SK-MEL-5 (cell line): ENCODE data around the gene PTPRT. TPM values are rescaled to one million over a fixed set of nuclear protein-coding genes. Genes with fewer than 3 reads are reported as not detected.
A peak's percentile ranks its signal among the peaks of the same experiment; 100 is the strongest.

Experiments
- DNase-seq: peaks from one replicate; pipeline ENCODE4 v3.0.0-alpha.2; 2016; ENCODE audit warnings: low read depth, low spot score
- in situ Hi-C: cut with HindIII; loops from 2 replicates; pipeline ENCODE4 v1.10.0; 2016; ENCODE audit warnings: low sequenced_read_pairs, high pct_unique_total_duplicates, low pct_unique_long_range_greater_than_20kb
- total RNA-seq: library from RNA; depleted of rRNA; stranded (reverse); fragments of >200 nt; shearing (Covaris generic); gene quantifications from 2 replicates; pipeline ENCODE4 v1.2.3, GENCODE V29; 2014

PTPRT gene
- total RNA-seq, 1 experiment from 2014 or later, result not detected

DNA sequence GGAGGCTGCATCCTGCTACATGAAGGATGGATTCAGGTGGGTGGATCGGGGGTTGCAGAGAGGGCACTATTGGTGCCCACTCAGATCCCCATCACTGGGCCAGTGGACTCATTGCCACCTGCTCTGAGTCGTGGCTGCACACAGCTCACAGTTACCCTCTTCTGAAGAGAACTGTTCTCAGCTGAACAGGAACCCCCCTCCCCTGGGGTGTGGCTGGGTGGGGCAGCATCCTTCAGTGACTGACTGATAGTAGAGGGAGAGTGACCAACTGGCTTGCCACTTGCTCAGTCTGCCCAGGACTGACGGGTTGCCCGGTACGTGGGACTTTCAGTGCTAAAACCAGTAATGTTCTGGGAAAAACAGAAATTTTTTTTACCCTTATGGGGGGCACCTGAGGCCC is 1077.5 kb downstream of the PTPRT start:
- DNase-seq, result no peak
- in situ Hi-C loops, result no loop called here

DNA sequence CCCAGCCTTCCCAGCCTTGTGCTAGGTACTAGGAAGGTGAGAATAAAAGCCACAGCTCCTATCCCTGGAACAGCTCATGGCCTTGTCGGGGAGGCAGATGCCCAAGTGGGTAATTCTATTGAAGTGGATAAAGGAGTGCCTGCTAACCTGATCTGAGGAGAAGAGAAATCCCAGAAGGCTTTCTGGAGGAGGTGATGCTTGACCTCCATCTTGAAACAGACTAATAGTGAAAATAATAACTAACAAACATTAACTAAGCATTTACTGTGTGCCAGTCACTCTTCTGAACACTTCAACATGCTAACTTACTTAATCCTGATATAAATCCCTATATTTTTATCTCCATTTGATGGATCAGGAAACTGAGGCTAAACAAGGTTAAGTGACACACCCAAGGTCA is 1078.4 kb downstream of the PTPRT start:
- no peak for DNase-seq
- in situ Hi-C loops, result no loop called here

DNA sequence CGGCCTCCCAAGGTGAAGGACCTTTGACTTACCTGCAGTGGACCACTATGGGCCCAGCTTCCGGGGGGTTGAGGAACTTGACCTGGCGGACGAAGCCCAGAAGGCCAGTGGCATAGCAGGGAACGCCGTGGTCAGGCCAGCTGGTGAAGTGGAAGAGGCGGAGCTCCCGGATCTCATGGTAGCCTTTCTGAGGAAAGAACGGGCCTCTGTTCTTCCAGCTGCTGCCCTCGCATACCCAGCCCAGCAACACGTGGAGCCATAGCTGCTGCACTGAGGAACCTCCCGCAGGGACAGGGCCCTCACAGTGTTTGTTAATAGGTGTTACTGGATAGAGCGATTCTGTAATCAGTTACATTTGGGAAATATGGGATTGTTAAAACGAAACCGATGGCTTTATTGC is 1079.4 kb downstream of the PTPRT start:
- in situ Hi-C loops, result no loop called here
- DNase-seq, result peak; percentile 59

DNA sequence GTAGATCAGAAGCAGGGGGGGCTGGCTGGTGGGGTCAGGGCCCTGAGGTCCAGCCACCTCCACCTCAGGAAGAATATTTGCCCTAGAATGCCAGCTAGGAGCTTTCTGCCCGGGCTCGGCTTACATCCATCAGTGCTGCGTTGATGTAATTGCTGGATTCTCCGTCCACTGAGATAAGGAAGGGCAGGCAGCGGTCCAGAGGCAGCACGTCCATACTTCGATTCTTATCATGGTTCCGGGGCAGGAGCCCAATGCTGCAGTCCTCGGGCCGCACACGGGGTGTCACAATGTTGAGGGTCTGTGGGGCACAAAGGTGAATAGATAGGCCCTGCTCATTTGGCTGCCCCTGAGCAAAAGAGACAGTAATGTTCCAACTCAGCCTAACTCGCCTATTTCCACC is 1087.7 kb downstream of the PTPRT start:
- no peak for DNase-seq
- in situ Hi-C loops, result no loop called here

DNA sequence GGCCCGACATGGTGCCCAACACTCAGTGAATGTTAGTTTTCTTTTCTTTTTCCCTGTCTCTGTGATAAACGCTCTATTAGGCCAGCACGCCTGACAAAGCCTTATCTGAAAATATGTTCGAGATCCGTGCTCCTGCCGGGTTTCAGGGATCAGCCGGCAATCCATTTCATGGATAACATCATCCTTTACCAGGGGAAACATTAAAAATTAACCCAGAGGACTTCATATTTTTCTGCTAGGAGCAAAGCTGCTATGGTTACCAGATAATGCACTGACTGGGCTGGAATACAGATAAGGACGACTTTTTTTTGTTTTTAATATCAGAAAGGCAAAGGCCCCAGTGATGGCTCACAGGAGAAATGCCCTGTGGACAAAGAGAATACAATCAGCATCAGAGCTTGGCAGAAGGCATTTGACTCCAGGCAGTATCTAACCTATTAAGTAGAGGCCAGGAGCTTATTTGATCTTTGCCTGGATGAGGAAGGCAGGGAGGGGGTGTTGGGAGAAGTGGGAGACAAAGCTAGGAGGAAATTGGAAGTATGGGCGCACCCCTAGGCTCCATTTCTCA is 1089.5 kb downstream of the PTPRT start:
- DNase-seq, result no peak
- in situ Hi-C loops, result no loop called here

DNA sequence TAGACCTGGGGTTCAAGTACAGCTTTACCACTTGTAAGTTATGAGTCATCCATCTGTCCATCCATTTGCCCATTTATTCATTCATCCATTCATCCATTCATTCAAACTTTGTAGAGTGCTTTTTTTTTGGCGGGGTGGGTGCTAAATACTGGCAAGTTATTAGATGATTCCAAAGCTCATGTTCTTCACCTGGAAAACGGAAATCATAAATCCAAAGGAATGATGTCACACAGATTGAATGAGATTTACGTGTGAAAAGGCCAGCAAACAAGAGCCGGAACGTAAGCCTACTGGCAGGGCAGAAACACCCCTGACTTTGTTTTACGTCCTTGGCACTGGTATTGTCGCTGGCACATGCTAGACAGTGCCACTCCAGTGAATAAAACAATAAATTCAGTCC is 1090.6 kb downstream of the PTPRT start:
- no peak for DNase-seq
- in situ Hi-C loops, result no loop called here

DNA sequence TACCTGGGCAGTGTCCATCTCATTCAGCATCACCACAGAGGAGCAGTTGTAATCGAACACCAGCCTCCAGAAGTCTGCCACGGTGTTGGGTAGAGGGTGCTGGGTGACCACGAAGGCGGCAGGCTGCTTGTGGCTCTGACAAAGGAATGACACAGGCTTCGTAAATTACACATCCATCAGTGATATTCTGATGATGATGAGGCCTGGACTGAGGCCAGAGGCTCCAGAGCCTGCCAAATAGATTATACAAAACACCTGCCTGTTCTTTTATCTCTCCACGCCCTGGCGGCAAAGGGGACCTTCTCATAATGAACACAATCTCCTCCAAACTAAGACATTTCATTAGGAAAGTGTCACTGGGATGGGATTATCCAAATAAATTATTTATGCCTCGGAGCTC is 1091.3 kb downstream of the PTPRT start:
- no peak for DNase-seq
- in situ Hi-C loops, result no loop called here

DNA sequence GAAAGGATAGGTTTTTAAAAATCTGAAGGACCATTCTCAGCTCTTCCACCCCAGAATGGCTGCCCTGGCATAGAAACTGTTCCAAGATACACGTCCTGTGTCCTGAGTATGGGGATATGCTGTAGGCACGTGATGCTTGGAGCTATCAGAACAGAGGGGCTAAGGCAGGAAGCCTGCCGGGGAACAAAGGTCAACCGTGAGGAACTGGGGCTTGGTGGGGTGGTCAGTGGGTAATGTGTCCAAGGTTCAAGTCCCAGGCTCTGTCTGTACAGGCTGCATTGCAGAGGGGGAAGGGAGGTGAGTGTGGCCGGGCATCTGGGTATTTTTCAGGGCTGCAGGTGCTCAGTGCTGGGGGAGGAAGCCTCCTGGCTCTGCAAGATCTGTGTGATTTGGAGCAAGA is 1092.0 kb downstream of the PTPRT start:
- in situ Hi-C loops, result no loop called here
- no peak for DNase-seq

DNA sequence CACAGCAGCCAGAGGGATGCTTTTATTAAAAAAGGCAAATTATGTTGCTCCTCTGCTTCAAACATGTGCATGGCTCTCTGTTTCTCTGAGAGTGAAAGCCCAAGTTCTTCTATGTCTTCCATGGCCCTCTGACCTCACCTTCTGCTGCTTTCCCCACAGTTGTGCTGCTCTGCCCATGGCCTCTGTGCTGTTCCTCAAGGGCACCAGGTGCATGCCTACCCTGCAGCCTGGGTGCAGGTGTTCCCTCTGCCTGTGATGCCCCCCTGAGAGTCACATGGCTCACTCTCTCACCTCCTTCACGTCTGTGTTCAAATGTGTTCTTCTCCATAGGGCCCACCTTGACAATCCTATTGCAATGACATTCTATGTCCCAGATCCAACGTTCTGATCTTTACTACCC is 1094.5 kb downstream of the PTPRT start:
- in situ Hi-C loops, result no loop called here
- no peak for DNase-seq

DNA sequence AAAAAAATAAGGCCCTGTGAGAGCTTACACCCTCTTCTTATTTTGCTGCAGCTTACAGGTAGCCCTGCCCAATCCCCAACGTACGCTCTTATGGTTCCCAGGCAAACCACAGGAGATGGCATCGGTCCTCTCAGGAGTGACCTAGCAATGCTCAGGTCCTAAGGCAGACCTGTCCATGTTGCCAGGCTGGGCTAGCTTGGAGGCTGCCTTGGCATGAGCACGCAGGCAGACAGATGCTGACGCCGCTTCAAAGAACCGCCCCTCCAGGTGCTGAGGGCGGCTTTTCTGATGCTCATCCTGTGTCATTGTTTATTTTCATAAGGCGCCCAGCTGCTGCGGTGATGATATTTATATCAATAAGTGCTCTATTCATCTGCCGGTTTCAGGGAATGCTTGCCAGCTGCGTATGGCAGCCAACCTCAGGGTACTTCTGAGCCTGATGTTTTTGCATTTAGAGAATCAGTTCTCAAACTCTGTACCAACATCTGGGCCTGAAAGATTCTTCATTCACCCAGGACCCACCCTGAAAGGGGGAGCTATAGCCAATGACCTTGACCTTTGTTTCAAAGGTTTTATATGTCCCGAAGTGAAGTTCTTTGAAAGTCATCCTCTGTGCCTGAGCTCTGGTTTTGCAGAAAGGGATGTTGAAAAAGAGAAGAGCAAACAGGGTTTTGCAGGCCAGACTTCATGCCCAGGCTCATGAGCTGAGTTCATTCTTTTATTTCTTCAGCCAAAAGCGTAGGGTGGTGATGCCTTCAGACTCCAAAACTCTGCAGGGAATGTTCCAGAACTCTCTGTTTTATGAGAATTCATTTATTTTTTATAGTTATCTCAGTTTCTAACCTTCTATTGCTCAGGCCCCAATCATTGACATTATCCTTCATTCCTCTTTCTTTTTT is 1095.9 kb downstream of the PTPRT start:
- DNase-seq, result no peak
- in situ Hi-C loops, result no loop called here

DNA sequence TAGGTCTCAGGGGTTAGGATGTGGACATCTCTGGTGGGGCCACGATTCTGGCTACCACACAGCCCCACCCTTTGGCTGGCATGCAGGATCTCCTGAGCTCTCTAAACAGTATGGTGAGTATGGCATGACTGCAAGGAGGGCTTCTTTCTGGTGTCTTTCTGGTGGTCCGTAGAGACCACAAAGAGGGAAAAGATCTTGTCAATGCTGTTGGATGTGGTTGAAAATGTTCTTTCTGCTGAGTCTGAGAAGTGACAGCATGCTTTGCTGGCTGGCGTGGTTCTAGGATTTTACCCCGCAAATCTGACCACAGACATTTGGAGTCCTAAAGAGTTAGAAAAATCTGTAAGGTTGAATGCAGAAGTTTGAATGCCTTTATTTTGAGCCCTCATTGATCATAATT is 1096.7 kb downstream of the PTPRT start:
- DNase-seq, result no peak
- in situ Hi-C loops, result no loop called here

DNA sequence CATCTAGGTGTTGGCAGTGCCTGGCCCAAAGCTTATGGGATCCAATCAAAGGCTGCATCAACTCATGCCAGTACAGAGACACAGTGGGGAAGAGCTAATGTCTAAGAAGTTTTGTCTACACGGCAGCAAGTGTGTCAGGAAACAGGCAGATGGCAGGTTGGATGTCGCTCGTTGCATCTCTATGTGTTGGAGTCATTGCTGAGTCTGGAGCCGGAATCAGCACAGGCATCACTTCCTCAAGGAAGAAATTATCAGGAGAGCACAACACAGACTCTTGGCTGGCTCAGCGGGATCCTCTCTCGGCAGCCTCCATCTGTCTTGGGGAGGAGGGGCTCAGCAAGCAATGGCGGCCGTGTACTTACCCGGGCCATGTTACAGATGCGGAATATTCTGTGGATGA is 1104.3 kb downstream of the PTPRT start:
- in situ Hi-C loops, result no loop called here
- no peak for DNase-seq

DNA sequence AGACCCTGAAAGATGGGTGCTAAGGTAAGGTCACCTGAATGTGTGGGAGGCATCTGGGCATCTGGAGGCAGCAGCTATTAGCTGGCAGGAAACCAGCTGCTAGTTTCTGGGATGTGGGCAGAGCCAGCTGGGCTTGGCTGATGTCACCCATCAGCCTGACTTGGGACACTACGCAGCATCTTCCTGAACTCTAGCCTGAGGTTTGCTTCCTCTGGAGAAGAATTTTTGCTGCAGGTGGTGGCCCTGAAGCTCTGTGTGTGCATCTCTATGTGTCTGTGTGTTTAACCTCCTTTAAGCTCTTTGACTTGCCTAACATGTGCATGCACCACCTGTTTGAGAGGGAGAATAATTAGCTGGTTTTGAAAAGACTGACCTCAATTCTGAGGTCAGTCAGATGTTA is 1106.4 kb downstream of the PTPRT start:
- in situ Hi-C loops, result no loop called here
- DNase-seq, result no peak

DNA sequence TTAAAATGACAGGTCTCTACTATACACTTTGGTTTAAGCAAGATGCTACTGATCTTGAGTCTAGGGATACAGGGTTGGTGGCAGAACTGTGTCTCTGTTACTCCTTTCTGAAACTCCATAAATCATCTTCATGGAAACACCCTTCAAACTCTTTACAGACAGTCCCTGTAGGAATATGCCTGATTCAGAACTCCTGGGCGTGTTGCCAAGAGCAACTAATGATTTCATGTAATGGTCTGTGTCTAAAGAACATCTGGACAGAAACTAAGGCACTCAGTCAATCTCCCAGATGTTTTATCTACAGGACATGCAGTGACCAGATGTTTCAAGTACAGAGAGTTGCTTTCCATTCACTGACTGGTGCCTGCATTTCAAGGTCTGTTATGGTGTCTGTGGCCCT is 1107.1 kb downstream of the PTPRT start:
- DNase-seq, result no peak
- in situ Hi-C loops, result no loop called here

DNA sequence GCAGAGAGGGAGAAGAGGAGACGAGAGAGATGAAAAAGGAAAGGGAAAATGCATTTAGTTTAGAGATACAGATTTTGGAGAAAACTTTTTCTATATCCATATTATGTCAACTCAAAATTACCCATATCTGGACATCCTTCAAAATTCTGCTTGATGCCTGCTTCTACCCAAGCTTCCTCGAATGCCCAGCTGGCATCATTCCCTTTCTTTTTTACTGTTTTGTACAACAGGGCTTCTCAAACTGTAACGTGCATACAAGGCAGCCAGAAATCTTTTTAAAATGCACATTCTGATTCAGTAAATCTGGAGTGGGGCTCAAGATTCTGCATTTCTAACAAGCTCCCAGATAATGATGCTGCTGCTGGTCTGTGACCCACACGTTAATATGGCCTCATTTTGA is 1108.8 kb downstream of the PTPRT start:
- in situ Hi-C loops, result no loop called here

DNA sequence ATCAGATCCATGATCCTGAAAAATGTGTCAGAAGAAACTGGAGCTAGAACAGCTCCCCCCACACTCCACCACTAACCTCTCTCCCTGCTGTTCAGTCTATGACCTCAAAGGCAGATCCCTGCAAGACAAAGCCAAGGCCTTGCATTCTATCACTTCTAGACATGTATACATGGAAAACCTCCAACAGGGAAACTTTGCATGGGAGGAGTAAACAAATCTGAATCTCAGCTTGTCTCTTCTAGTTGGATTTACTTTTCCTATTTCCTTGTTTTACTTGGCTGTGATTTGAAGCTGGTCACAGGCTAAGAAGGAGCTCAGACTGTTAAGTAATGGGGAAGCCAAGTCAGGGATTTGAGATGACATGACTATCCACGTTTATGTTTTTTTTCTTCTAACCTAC is 1114.8 kb downstream of the PTPRT start:
- DNase-seq, result no peak
- in situ Hi-C loops, result no loop called here

More for the DNA sequence above, 1108.8 kb downstream of the PTPRT start:
- DNase-seq, result no peak

DNA sequence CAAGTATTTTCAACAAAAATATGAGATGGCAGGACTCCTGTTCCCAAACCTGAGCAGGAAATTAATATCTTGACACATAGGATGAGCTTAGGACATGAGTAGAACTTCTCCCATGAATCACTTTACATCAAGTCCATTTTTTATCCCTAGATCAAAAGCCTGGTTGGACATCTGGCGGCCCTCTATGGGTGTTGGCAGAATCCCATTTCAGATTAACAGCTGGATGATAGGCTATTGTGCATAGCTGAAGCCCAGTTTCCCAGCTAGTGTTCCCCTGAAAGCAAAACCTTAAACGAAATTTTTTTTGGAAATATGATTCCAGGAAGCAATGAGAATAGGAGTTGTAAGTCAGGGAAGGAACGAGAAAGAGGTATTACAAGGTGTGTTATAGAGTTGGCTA is 1122.1 kb downstream of the PTPRT start:
- in situ Hi-C loops, result no loop called here
- no peak for DNase-seq

DNA sequence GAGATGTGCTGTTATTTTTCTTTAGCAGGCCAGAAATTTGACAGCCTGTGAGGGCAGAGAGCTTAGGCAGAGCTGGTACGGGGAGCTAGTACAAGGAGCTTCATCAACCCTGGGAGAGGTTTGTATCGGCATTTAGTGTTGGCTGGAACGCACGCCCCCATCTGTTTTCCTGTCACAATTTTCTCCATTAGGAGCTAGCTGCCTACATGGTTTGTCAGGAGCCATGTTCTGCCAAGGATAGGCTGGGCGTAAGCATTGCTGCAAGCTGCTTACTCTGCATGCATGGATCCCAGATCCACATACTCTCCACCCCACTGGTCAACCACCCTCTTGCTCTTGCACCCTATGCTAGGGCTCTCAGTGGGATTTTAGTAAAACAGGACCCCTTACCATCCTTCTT is 1122.5 kb downstream of the PTPRT start:
- no peak for DNase-seq
- in situ Hi-C loops, result no loop called here

DNA sequence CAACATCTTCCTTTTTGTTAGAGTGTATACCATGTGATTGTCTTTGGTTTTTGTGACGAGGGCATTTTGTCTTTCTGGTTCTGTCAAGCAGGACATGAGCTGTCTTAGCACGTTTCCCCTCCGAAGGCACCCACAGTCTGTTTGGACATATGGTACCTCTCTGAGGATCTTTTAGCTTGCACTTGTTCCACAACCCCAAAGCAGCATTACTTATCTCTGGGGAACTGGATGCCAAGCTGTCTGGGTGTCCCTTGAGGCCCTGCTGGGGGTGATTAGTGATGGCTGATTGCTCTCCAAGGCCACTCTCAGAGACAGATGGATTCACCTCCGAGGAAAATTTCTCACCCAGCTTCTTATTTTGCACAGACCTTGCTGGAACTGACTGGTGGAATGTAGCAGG is 1126.6 kb downstream of the PTPRT start:
- DNase-seq, result no peak
- in situ Hi-C loops, result no loop called here
